ENCODE data around the gene OR51B5.
"Not testable (repeated sequence)": the region's sequence is repeated elsewhere in the genome, so short reads cannot be mapped to it uniquely, and the experiment has no call there.

The OR51B5 gene

GRCh38 chr11:5335170-5335569, 8.2 kb downstream of the OR51B5 start:
- DNase-seq (ENCODE audit: low read depth in 2 of 2) = no peak

- no peak for DNase-seq (ENCODE audit: low read depth in 2 of 2)
Measured at GRCh38 chr11:5324197-5324596, 19.1 kb downstream of the OR51B5 start, which contains the start of gene OR51B2. Gene OR51B2, minus strand, starts transcription at chr11:5324297. Its CDS starts 0 bp downstream, at chr11:5324297.

GRCh38 chr11:5317292-5317691, 26.0 kb downstream of the OR51B5 start:
- no peak for DNase-seq (ENCODE audit: low read depth in 2 of 2)

GRCh38 chr11:5313326-5314023, 29.8 kb downstream of the OR51B5 start:
- DNase-seq (ENCODE audit: low read depth in 2 of 2) = not testable (repeated sequence)

- DNase-seq (ENCODE audit: low read depth in 2 of 2) = no peak
Measured at GRCh38 chr11:5310423-5310822, 32.9 kb downstream of the OR51B5 start.

GRCh38 chr11:5307256-5308019, 35.9 kb downstream of the OR51B5 start:
- no peak for DNase-seq (ENCODE audit: low read depth in 2 of 2)

- DNase-seq (ENCODE audit: low read depth in 2 of 2) = no peak
Measured at GRCh38 chr11:5304046-5304445, 39.3 kb downstream of the OR51B5 start.

- DNase-seq (ENCODE audit: low read depth in 2 of 2) = no peak
Measured at GRCh38 chr11:5303626-5304025, 39.7 kb downstream of the OR51B5 start.

GRCh38 chr11:5301846-5302245, 41.5 kb downstream of the OR51B5 start, which contains the start of gene OR51B4:
Gene OR51B4, minus strand, starts transcription at chr11:5301946. Its CDS starts 0 bp downstream, at chr11:5301946.
- DNase-seq (ENCODE audit: low read depth in 2 of 2) = no peak

- DNase-seq (ENCODE audit: low read depth in 2 of 2) = no peak
Measured at GRCh38 chr11:5300251-5300650, 43.1 kb downstream of the OR51B5 start.

GRCh38 chr11:5298451-5298850, 44.9 kb downstream of the OR51B5 start:
- no peak for DNase-seq (ENCODE audit: low read depth in 2 of 2)

GRCh38 chr11:5297721-5298323, 45.5 kb downstream of the OR51B5 start:
- DNase-seq (ENCODE audit: low read depth in 2 of 2) = no peak

GRCh38 chr11:5294342-5294995, 48.9 kb downstream of the OR51B5 start:
- not testable (repeated sequence) for DNase-seq (ENCODE audit: low read depth in 2 of 2)

- no peak for DNase-seq (ENCODE audit: low read depth in 2 of 2)
Measured at GRCh38 chr11:5293028-5293427, 50.3 kb downstream of the OR51B5 start.
